Left lung (tissue), 10 donors: ENCODE results near the gene ABCB11. TPM values are rescaled to one million over a fixed set of nuclear protein-coding genes. Genes with fewer than 3 reads are reported as not detected.
A peak's percentile ranks its signal among the peaks of the same experiment; 100 is the strongest.

ENCODE experiments used
- ATAC-seq: fragments of 200-7000 bp; cut with Tn5 transposase; one replicate; pipeline ENCODE4 v1.9.1; 2020; ENCODE audit warnings: moderate library complexity
- DNase-seq, 4 donors: peaks; one replicate each; pipeline ENCODE4 v3.0.0-alpha.2; 2013 to 2020
- H3K27ac ChIP-seq, 2 donors: fragments of 200-600 bp; sonication (generic) in 1 of 2; one replicate each; pipeline versions ENCODE4 v1.5.0 to v1.8.0; 2020 to 2021
- H3K27me3 ChIP-seq, 2 donors: fragments of 200-600 bp; sonication (generic) in 1 of 2; one replicate each; pipeline versions ENCODE4 v1.5.0 to v1.8.0; 2020 to 2021
- H3K36me3 ChIP-seq, 2 donors: fragments of 200-600 bp; sonication (generic) in 1 of 2; one replicate each; pipeline versions ENCODE4 v1.5.0 to v1.8.0; 2020 to 2021
- H3K4me1 ChIP-seq, 2 donors: fragments of 200-600 bp; one replicate each; pipeline ENCODE4 v1.8.0; 2021
- H3K4me3 ChIP-seq, 2 donors: fragments of 200-600 bp; sonication (generic) in 1 of 2; one replicate each; pipeline versions ENCODE4 v1.5.0 to v1.8.0; 2020 to 2021; ENCODE audit warnings: mild to moderate bottlenecking in 1 of 2
- H3K9me3 ChIP-seq, 2 donors: fragments of 200-600 bp; sonication (generic) in 1 of 2; one replicate each; pipeline versions ENCODE4 v1.5.0 to v1.8.0; 2020 to 2021
- intact Hi-C, 2 donors: fragments of 100-400 bp; cut with DNase I; formaldehyde crosslinking; loops; one replicate each; pipeline versions ENCODE4 v1.11.2 to v1.14.2; 2022
- polyA plus RNA-seq, 6 donors: library from polyadenylated mRNA; unstranded; fragments of 120-200 nt; gene quantifications; one replicate each; pipeline ENCODE4 v1.2.1, GENCODE V29; 2013; ENCODE audit not compliant: insufficient read length in 6 of 6
- total RNA-seq, 2 donors: library from RNA; stranded (reverse); fragmentation: NEBNext Ultra II Directional; extraction: Animal tissue kit (Norgen Biotek cat#: 25700); gene quantifications; one replicate each; pipeline ENCODE4 v1.2.1, GENCODE V29; 2021
- TF ChIP-seq, protein P1 (sequence below), 2 donors: fragments of 200-600 bp; sonication (generic) in 1 of 2; IDR thresholded peaks; one replicate each; pipeline versions ENCODE4 v1.5.0 to v1.8.0; 2021; ENCODE audit warnings: antibody characterized with exemption in 2 of 2
- donor health status: DM: no; HTN: yes; CAD: no.
- donor health status: DM: no; HTN: no; CAD: no.

The ABCB11 gene
- total and polyA plus RNA-seq, 8 donors = 0.02 to 0.23 (median 0.08) TPM; not detected in 1

DNA sequence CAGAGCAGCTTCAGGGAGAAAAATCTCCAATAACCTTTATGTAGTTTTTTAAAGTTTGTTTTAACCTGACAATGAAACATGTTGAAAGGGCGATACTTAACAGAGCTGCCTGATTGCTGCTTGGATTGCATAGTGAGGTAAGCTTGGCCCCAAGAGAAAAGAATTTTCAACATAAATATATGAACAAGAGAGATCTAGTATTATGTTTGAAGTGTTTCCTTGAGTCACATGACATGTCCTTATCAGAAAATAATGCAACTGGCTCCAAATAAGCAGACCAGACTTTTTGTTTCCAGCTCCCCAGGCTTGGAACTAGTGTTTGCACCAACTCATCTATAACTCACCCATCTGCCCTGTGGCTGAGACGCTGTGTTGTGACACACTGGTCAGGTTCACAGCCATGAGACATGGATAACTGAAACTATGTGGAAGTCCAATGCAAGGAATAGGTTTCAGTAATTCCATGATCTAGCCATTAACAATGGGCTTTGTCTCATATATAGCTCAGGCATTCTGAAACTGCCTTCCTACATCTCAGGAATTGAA, 44.7 kb downstream of the ABCB11 start:
- Histone ChIP-seq H3K4me1 (no peaks in the 10 kb centered on the region), H3K27ac (no peak overlapping the region), H3K9me3 (no peaks in the 10 kb centered on the region), H3K4me3 (no peak overlapping the region), H3K36me3 (no peaks in the 10 kb centered on the region), H3K27me3 (no peaks in the 10 kb centered on the region)
- DNase-seq (peak in 1 of 4 donors; percentile 13), ATAC-seq (no peak)
- TF ChIP-seq, protein P1, sequence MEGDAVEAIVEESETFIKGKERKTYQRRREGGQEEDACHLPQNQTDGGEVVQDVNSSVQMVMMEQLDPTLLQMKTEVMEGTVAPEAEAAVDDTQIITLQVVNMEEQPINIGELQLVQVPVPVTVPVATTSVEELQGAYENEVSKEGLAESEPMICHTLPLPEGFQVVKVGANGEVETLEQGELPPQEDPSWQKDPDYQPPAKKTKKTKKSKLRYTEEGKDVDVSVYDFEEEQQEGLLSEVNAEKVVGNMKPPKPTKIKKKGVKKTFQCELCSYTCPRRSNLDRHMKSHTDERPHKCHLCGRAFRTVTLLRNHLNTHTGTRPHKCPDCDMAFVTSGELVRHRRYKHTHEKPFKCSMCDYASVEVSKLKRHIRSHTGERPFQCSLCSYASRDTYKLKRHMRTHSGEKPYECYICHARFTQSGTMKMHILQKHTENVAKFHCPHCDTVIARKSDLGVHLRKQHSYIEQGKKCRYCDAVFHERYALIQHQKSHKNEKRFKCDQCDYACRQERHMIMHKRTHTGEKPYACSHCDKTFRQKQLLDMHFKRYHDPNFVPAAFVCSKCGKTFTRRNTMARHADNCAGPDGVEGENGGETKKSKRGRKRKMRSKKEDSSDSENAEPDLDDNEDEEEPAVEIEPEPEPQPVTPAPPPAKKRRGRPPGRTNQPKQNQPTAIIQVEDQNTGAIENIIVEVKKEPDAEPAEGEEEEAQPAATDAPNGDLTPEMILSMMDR (IDR thresholded peaks at IDR 0.05) = no peak
- intact Hi-C loops = no loop called here

DNA sequence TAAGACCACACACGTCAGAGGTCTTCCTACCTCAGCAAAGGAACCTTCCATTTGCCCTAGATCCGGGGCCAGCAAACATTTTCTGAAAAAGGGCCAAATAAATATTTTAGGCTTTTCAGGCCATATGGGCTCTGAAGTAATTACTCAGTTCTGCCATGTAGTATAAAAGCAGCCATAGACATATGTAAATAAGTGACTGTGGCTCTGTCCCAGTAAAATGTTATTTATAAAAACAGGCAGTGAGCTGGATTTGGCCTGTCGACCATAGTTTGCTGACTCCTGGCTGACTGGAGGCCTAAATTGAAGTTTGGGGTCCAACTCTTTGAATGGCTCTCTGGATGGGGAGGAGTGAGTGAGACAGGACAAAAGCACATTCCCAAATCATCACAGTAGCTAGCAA, 49.5 kb downstream of the ABCB11 start:
- no peak overlapping the region for H3K27ac ChIP-seq
- no peaks in the 10 kb centered on the region for H3K27me3 ChIP-seq
- no peaks in the 10 kb centered on the region for H3K9me3 ChIP-seq
- no peak for ATAC-seq
- H3K36me3 ChIP-seq = no peaks in the 10 kb centered on the region
- H3K4me1 ChIP-seq = no peaks in the 10 kb centered on the region
- TF ChIP-seq, protein P1 (IDR thresholded peaks at IDR 0.05) = no peak
- intact Hi-C loops = no loop called here
- DNase-seq = no peak
- H3K4me3 ChIP-seq = no peak overlapping the region

DNA sequence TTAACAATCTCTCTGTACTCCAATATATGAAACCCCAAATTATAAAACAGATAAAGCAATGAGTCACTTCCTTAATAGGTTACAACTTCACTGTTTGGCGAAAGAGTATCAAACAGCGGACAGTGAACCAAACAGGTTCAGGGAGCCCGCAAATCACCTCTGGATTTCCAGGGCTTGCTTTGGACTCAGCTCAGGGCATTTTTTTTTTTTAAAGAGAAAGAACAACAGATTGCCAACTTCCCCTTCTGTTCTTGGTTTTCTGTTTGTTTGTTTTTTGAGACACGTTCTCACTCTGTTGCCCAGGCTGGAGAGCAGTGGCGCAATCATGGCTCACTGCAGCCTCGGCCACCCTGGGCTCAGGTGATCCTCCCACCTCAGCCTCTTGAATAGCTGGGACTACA, 52.7 kb downstream of the ABCB11 start:
- Histone ChIP-seq H3K27ac (no peak overlapping the region), H3K36me3 (no peaks in the 10 kb centered on the region), H3K4me1 (no peaks in the 10 kb centered on the region), H3K9me3 (no peaks in the 10 kb centered on the region), H3K4me3 (no peak overlapping the region), H3K27me3 (no peaks in the 10 kb centered on the region)
- DNase-seq (peak in 2 of 4 donors; percentile 35 to 57), ATAC-seq (no peak)
- TF ChIP-seq, protein P1 (IDR thresholded peaks at IDR 0.05) = no peak
- intact Hi-C loops = no loop called here

DNA sequence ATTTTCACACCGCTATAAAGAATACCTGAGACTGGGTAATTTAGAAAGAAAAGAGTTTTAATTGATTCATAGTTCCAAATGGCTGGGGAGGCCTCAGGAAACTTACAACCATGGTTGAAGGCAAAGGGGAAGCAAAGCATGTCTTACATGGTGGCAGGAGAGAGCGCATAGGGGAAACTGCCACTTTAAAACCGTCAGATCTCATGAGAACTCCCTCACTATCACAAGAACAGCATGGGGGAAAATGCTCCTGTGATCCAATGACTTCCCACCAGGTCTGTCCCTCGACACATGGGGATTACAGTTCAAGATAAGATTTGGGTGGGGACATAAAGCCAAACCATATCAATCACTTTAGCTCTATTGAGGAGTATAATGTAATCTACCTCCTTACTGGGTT, 53.5 kb downstream of the ABCB11 start:
- Histone ChIP-seq H3K36me3 (no peaks in the 10 kb centered on the region), H3K9me3 (no peaks in the 10 kb centered on the region), H3K4me3 (no peak overlapping the region), H3K27ac (no peak overlapping the region), H3K4me1 (no peaks in the 10 kb centered on the region), H3K27me3 (no peaks in the 10 kb centered on the region)
- TF ChIP-seq, protein P1 (IDR thresholded peaks at IDR 0.05) = no peak
- ATAC-seq (no peak), DNase-seq (no peak)
- intact Hi-C loops = no loop called here

DNA sequence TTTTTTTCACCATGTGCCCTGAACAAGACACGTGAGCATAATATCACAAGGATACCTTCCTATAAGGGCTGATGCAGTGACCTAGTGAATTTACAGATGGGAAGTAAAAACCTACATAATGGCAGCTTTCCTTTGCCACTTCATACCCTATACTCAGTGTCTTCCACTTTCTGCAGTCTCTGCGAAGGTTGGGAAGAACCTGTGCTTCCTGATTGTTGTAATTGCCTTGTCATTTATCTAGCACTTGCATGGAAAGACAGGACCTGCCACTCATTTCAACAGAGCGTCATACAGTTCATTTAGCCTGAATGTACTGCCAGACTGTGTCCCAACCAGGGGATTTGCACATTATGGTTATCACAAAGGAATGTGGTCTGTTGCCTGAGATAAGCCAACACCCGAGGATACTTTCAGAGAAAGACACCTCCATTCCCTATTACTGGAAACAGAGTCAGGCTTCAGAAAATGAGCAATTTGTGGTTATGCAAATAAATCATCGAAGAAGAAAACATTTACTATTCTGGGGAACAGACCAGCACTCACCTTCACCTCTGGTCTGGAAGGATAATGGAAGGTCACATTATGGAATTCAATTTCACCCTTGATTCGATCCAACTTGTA, 55.0 kb downstream of the ABCB11 start:
- Histone ChIP-seq H3K27me3 (no peaks in the 10 kb centered on the region), H3K36me3 (no peaks in the 10 kb centered on the region), H3K4me1 (no peaks in the 10 kb centered on the region), H3K9me3 (no peaks in the 10 kb centered on the region), H3K27ac (no peak overlapping the region), H3K4me3 (no peak overlapping the region)
- TF ChIP-seq, protein P1 (IDR thresholded peaks at IDR 0.05) = no peak
- DNase-seq (no peak), ATAC-seq (no peak)
- intact Hi-C loops = no loop called here
